K562 (cell line): ENCODE results near the gene RORC. TPM values are rescaled to one million over a fixed set of nuclear protein-coding genes. Genes with fewer than 3 reads are reported as not detected.

ENCODE experiments used
- ATAC-seq: fragments of 200-7000 bp; cut with Tn5 transposase; 3 replicates; pipeline ENCODE4 v1.9.1; 2020; ENCODE audit warnings: moderate library complexity
- BruUV-seq: library from RNA; stranded (reverse); fragments of 400-500 nt; replicated peaks from 2 replicates; lab custom pipeline; 2021; lab: Mats Ljungman, UMichigan
- CTCF ChIA-PET: fragments of 300-600 bp; formaldehyde crosslinking; extraction: SDS; loops from one replicate; lab custom pipeline; 2021; ENCODE audit warnings: low intra/inter-chr PET ratio; lab: Yijun Ruan, JAX
- POLR2A ChIA-PET: fragments of 300-600, 350-650 bp; sonication (Branson Sonifier 250); formaldehyde crosslinking; extraction: SDS; loops from one replicate; lab custom pipeline; 2021; ENCODE audit warnings: antibody characterized with exemption, inconsistent platforms; lab: Yijun Ruan, JAX
- DNase-seq, 4 experiments: peaks; one replicate each; pipeline versions ENCODE4 v3.0.0 to v3.0.0-alpha.2; 2011 to 2018; ENCODE audit warnings: low spot score in 3 of 4, mixed read lengths in 3 of 4; ENCODE audit errors: extremely low read depth in 1 of 4
- FAIRE-seq: peaks from 2 replicates; lab custom pipeline; 2011; peaks lifted over from hg19 to GRCh38; lab: Jason Lieb, UNC
- H2AFZ ChIP-seq: 2 replicates; pipeline ENCODE4 v1.6.0; 2011; ENCODE audit warnings: low read depth, low read length, control low read depth, inconsistent platforms
- H3K27ac ChIP-seq: fragments of 200-600 bp; 3 replicates; pipeline ENCODE4 v1.8.0; 2011; ENCODE audit warnings: low read depth, mild to moderate bottlenecking, control low read depth, inconsistent platforms, low read length, moderate library complexity, mixed read lengths; ENCODE audit errors: extremely low read depth
- H3K27me3 ChIP-seq, 2 experiments: fragments of 300-600 bp in 1 of 2; 2 replicates in 1 of 2; 3 replicates in 1 of 2; pipeline versions ENCODE4 v1.6.0 to v1.8.0; 2011; ENCODE audit warnings: inconsistent platforms in 2 of 2, low read length in 2 of 2, mild to moderate bottlenecking in 1 of 2, mixed read lengths in 1 of 2, moderate library complexity in 1 of 2; ENCODE audit not compliant: control insufficient read depth in 2 of 2, insufficient read depth in 2 of 2
- H3K36me3 ChIP-seq: fragments of 300-600 bp; 3 replicates; pipeline ENCODE4 v1.8.0; 2011; ENCODE audit warnings: mild to moderate bottlenecking, low read length, inconsistent platforms; ENCODE audit not compliant: control insufficient read depth, insufficient read depth
- H3K4me1 ChIP-seq, 2 experiments: fragments of 200-600 bp in 1 of 2; replicated peaks in 1 of 2; 2 replicates in 1 of 2; 3 replicates in 1 of 2; pipeline versions ENCODE4 v1.5.1 to v1.8.0; 2011; ENCODE audit warnings: inconsistent platforms in 2 of 2, low read length in 2 of 2, mild to moderate bottlenecking in 1 of 2, mixed read lengths in 1 of 2, moderate library complexity in 1 of 2; ENCODE audit not compliant: control insufficient read depth in 2 of 2, insufficient read depth in 2 of 2
- H3K4me2 ChIP-seq: 2 replicates; pipeline ENCODE4 v1.6.1; 2011; ENCODE audit warnings: low read length, control low read depth, inconsistent platforms, mixed read lengths; ENCODE audit not compliant: insufficient read depth
- H3K4me3 ChIP-seq: fragments of 200-600 bp; sonication (generic), shearing (Covaris generic); 2 replicates; pipeline ENCODE4 v1.5.1; 2016; ENCODE audit warnings: control low read depth, inconsistent platforms
- H3K79me2 ChIP-seq: fragments of 200-600 bp; 3 replicates; pipeline ENCODE4 v1.8.0; 2011; ENCODE audit warnings: low read length, inconsistent platforms; ENCODE audit not compliant: control insufficient read depth, insufficient read depth
- H3K9ac ChIP-seq, 2 experiments: 2 replicates each; pipeline versions ENCODE4 v1.6.0 to v1.6.1; 2011; ENCODE audit warnings: low read depth in 2 of 2, low read length in 2 of 2, control low read depth in 1 of 2, inconsistent platforms in 1 of 2, mild to moderate bottlenecking in 1 of 2, mixed read lengths in 1 of 2; ENCODE audit not compliant: insufficient read depth in 1 of 2
- H3K9me1 ChIP-seq: one replicate; pipeline ENCODE4 v1.6.0; 2011; ENCODE audit warnings: inconsistent platforms, mild to moderate bottlenecking, low read length, moderate library complexity; ENCODE audit not compliant: control insufficient read depth, insufficient read depth
- H3K9me3 ChIP-seq: replicated peaks from 2 replicates; pipeline ENCODE4 v1.5.1; 2011; ENCODE audit warnings: low read depth, low read length, inconsistent platforms; ENCODE audit not compliant: control insufficient read depth, insufficient read depth
- H4K20me1 ChIP-seq: replicated peaks from 2 replicates; pipeline ENCODE4 v1.6.1; 2011; ENCODE audit warnings: low read length, inconsistent platforms, mixed read lengths; ENCODE audit not compliant: control insufficient read depth, insufficient read depth
- CBFA2T2 ChIP-seq: fragments of 450-650 bp; conservative IDR thresholded peaks from 2 replicates; pipeline ENCODE4 v1.6.1; 2017; ENCODE audit warnings: mild to moderate bottlenecking
- CBX2 ChIP-seq: fragments of 200-600 bp; sonication (generic); IDR thresholded peaks from one replicate; pipeline ENCODE4 v1.6.1; 2012; ENCODE audit warnings: mild to moderate bottlenecking, low read length, inconsistent platforms; ENCODE audit not compliant: insufficient read depth, poor library complexity, severe bottlenecking
- CREM ChIP-seq: IDR thresholded peaks from 2 replicates; pipeline ENCODE4 v1.6.1; 2014; ENCODE audit warnings: antibody characterized with exemption, low read depth
- EGR1 ChIP-seq: fragments of 450-650 bp; conservative IDR thresholded peaks from 2 replicates; pipeline ENCODE4 v1.6.1; 2017; ENCODE audit warnings: mild to moderate bottlenecking
- GATAD2A ChIP-seq: fragments of 450-650 bp; IDR thresholded peaks from 2 replicates; pipeline ENCODE4 v1.6.1; 2017
- HINFP ChIP-seq: fragments of 450-650 bp; conservative IDR thresholded peaks from 2 replicates; pipeline ENCODE4 v1.6.1; 2016; ENCODE audit warnings: missing genetic modification characterization, low read depth, mild to moderate bottlenecking, control low read depth, missing compliant biosample characterization
- MYC ChIP-seq, 2 experiments: fragments of 250-450 bp in 1 of 2; sonication (Bioruptor Pico) in 1 of 2; IDR thresholded peaks; 2 replicates each; pipeline versions ENCODE4 v1.5.1 to v1.6.1; 2012 to 2021; ENCODE audit warnings: low read depth in 2 of 2, borderline replicate concordance in 1 of 2, improper control_type of control experiment in 1 of 2, low read length in 1 of 2, mild to moderate bottlenecking in 1 of 2, moderate library complexity in 1 of 2
- PHF20 ChIP-seq: fragments of 450-650 bp; IDR thresholded peaks from 2 replicates; pipeline ENCODE4 v1.6.1; 2018; ENCODE audit not compliant: partially characterized antibody
- SNIP1 ChIP-seq: fragments of 450-650 bp; IDR thresholded peaks from 2 replicates; pipeline ENCODE4 v1.7.1; 2017; ENCODE audit warnings: low read depth, mild to moderate bottlenecking
- ZNF707 ChIP-seq: fragments of 250-450 bp; sonication (Bioruptor Pico); conservative IDR thresholded peaks from 2 replicates; pipeline ENCODE4 v1.8.0; 2022; ENCODE audit warnings: inconsistent platforms, mild to moderate bottlenecking, moderate library complexity
- ZZZ3 ChIP-seq: fragments of 450-650 bp; IDR thresholded peaks from 2 replicates; pipeline ENCODE4 v1.6.1; 2016; ENCODE audit warnings: antibody characterized with exemption, mild to moderate bottlenecking, moderate library complexity
- WGBS: fragments of 100-300 bp; shearing (Covaris generic); methylation state at CpG from one replicate; pipeline ENCODE4 v1.1.6; 2016; ENCODE audit warnings: low coverage, mixed read lengths; ENCODE audit not compliant: insufficient coverage; ENCODE audit errors: missing lambda C conversion rate; 5-methylcytosine and 5-hydroxymethylcytosine counted together
- in situ Hi-C: fragments of 300-500 bp; cut with MboI; formaldehyde crosslinking; loops from 4 replicates; pipeline ENCODE4 v1.15.0; 2018; ENCODE audit warnings: inconsistent platforms, mixed read lengths
- intact Hi-C: fragments of 100-400 bp; cut with micrococcal nuclease; formaldehyde crosslinking; loops from 2 replicates; pipeline ENCODE4 v1.14.2; 2022
- polyA plus RNA-seq, 8 experiments: library from polyadenylated mRNA; depleted of rRNA in 4 of 8; stranded (reverse) in 5 of 8; unstranded in 3 of 8; fragments of >200 nt; fragmentation: Nextera tagmentation in 2 of 8; fragmentation: Illumina TruSeq in 1 of 8; extraction: Ambion mirVana in 2 of 8; extraction: Trizol in 1 of 8; gene quantifications; 2 replicates each; pipeline versions ENCODE4 v1.2.1 to v1.2.3, GENCODE V29; 2011 to 2014; ENCODE audit warnings: inconsistent platforms in 1 of 8, missing spikeins in 1 of 8
- total RNA-seq, 7 experiments: library from RNA; depleted of rRNA in 6 of 7; stranded (reverse); fragments of >200 nt in 6 of 7; fragmentation: Illumina TruSeq in 2 of 7; extraction: Trizol in 2 of 7; gene quantifications; 2 replicates each; pipeline versions ENCODE4 v1.2.1 to v1.2.3, GENCODE V29; 2011 to 2021; ENCODE audit warnings: low replicate concordance in 1 of 7

Gene RORC
- total and polyA plus RNA-seq, 9 of the 15 experiments (the other 6 are each of a cell fraction or from before 2014, with no cell fraction given), result not detected

GRCh38 chr1:151834239-151834638 lies 2.6 kb upstream of the RORC start:
- H3K27ac ChIP-seq, result no peak overlapping the region
- H2AFZ ChIP-seq, result no peak overlapping the region
- H3K36me3 ChIP-seq, result no peaks in the 10 kb centered on the region
- WGBS, result 9% methylated on average over 3 of the region's 3 CpGs
- no peak overlapping the region for H3K9ac ChIP-seq
- peaks cover 3% of the 10 kb centered on the region for H3K9me1 ChIP-seq
- in situ Hi-C loops, result loop anchor here (5.0 kb wide), 1 partner anchor 137 kb away; no protein-coding TSS in a partner anchor
- no TSS peak for BruUV-seq
- H3K4me2 ChIP-seq, result no peak overlapping the region
- intact Hi-C loops, result no loop called here
- no peaks in the 10 kb centered on the region for H4K20me1 ChIP-seq
- DNase-seq, result no peak
- H3K27me3 ChIP-seq, result no peaks in the 10 kb centered on the region
- ChIA-PET CTCF (interaction anchor here (0.6 kb wide), 1 partner anchor 162 kb away, joined by 3 read pairs; no protein-coding TSS in a partner anchor), POLR2A (interaction anchor here (1.5 kb wide), 1 partner anchor 167 kb away, joined by 3 read pairs; no protein-coding TSS in a partner anchor)
- H3K9me3 ChIP-seq, result no peaks in the 10 kb centered on the region
- TF ChIP-seq ZZZ3, result no peak
- no peak for TF ChIP-seq SNIP1
- TF ChIP-seq HINFP (tag), result no peak
- no peak for TF ChIP-seq CBFA2T2
- no peak for TF ChIP-seq EGR1
- no peak for TF ChIP-seq PHF20
- TF ChIP-seq ZNF707 (CRISPR knock-in tag), result no peak
- TF ChIP-seq GATAD2A, result no peak
- TF ChIP-seq CBX2, result no peak
- TF ChIP-seq MYC (IDR thresholded peaks at IDR 0.05; ENCODE audit: low read depth, low read length), result no peak
- TF ChIP-seq MYC (CRISPR knock-in tag; IDR thresholded peaks at IDR 0.05; ENCODE audit: borderline replicate concordance, low read depth), result no peak
- no peak for TF ChIP-seq CREM
- H3K4me1 ChIP-seq, result peaks cover 5 to 29% of the 10 kb centered on the region in 2 experiments
- ATAC-seq, result no peak
- H3K4me3 ChIP-seq, result no peak overlapping the region
- no peaks in the 10 kb centered on the region for H3K79me2 ChIP-seq
- FAIRE-seq, result no peak
